HL-60 (cell line): ENCODE results near the gene ZNF57.

Source experiments
- CTCF ChIP-seq: IDR thresholded peaks from one replicate; pipeline ENCODE4 v1.5.1; 2011; ENCODE audit warnings: low read length, control low read depth, inconsistent platforms; ENCODE audit not compliant: insufficient read depth
- GABPA ChIP-seq: IDR thresholded peaks from 2 replicates; pipeline ENCODE4 v1.6.1; 2012; ENCODE audit warnings: low read depth
- POLR2AphosphoS5 ChIP-seq: IDR thresholded peaks from 2 replicates; pipeline ENCODE4 v1.6.1; 2012; ENCODE audit warnings: low read depth
- SPI1 ChIP-seq: IDR thresholded peaks from 2 replicates; pipeline ENCODE4 v1.6.1; 2012; ENCODE audit warnings: low read depth, mild to moderate bottlenecking, borderline replicate concordance
- TF ChIP-seq, protein P1 (sequence below): IDR thresholded peaks from 2 replicates; pipeline ENCODE4 v1.6.1; 2012; ENCODE audit warnings: low read depth; ENCODE audit not compliant: insufficient replicate concordance

DNA sequence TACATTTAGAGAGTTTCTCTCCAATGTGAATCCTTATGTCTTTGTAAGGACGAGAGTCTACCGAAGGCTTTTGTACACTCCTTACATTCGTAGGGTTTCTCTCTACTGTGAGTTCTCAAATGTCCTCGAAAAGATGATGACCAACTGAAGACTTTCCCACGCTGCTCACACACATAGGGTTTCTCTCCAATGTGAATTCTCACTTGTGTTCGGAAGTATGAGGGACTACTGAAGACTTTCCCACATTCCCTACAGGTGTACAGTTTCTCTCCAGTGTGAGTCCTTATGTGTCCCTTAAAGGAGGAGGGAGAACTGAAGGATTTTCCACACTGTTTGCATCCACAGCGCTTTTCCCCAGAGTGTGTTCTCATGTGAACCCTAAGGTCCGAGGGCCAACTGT is 4.0 kb upstream of the ZNF57 start:
- TF ChIP-seq, protein P1, sequence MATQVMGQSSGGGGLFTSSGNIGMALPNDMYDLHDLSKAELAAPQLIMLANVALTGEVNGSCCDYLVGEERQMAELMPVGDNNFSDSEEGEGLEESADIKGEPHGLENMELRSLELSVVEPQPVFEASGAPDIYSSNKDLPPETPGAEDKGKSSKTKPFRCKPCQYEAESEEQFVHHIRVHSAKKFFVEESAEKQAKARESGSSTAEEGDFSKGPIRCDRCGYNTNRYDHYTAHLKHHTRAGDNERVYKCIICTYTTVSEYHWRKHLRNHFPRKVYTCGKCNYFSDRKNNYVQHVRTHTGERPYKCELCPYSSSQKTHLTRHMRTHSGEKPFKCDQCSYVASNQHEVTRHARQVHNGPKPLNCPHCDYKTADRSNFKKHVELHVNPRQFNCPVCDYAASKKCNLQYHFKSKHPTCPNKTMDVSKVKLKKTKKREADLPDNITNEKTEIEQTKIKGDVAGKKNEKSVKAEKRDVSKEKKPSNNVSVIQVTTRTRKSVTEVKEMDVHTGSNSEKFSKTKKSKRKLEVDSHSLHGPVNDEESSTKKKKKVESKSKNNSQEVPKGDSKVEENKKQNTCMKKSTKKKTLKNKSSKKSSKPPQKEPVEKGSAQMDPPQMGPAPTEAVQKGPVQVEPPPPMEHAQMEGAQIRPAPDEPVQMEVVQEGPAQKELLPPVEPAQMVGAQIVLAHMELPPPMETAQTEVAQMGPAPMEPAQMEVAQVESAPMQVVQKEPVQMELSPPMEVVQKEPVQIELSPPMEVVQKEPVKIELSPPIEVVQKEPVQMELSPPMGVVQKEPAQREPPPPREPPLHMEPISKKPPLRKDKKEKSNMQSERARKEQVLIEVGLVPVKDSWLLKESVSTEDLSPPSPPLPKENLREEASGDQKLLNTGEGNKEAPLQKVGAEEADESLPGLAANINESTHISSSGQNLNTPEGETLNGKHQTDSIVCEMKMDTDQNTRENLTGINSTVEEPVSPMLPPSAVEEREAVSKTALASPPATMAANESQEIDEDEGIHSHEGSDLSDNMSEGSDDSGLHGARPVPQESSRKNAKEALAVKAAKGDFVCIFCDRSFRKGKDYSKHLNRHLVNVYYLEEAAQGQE: no peak
- TF ChIP-seq CTCF (no peak), GABPA (no peak), POLR2AphosphoS5 (no peak), SPI1 (no peak)
